Astrocyte (in vitro differentiated cells and primary cell): ENCODE data around the gene PEX14.

Experiments
- EZH2 ChIP-seq: IDR thresholded peaks from 2 replicates; pipeline ENCODE4 v1.6.1; 2012; ENCODE audit warnings: mild to moderate bottlenecking, low read length, inconsistent platforms; ENCODE audit not compliant: insufficient read depth
- TF ChIP-seq, protein P1 (sequence below): IDR thresholded peaks from 2 replicates; pipeline ENCODE4 v1.5.1; 2011; ENCODE audit warnings: low read depth, mild to moderate bottlenecking, inconsistent platforms, low read length, moderate library complexity; ENCODE audit not compliant: insufficient read depth

GRCh38 chr1:10662824-10663677, 188.3 kb downstream of the PEX14 start:
- TF ChIP-seq EZH2: no peak
- TF ChIP-seq, protein P1, sequence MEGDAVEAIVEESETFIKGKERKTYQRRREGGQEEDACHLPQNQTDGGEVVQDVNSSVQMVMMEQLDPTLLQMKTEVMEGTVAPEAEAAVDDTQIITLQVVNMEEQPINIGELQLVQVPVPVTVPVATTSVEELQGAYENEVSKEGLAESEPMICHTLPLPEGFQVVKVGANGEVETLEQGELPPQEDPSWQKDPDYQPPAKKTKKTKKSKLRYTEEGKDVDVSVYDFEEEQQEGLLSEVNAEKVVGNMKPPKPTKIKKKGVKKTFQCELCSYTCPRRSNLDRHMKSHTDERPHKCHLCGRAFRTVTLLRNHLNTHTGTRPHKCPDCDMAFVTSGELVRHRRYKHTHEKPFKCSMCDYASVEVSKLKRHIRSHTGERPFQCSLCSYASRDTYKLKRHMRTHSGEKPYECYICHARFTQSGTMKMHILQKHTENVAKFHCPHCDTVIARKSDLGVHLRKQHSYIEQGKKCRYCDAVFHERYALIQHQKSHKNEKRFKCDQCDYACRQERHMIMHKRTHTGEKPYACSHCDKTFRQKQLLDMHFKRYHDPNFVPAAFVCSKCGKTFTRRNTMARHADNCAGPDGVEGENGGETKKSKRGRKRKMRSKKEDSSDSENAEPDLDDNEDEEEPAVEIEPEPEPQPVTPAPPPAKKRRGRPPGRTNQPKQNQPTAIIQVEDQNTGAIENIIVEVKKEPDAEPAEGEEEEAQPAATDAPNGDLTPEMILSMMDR: no peak
